Epithelial cell of proximal tubule (primary cell): ENCODE measurements around the gene PERP. TPM values are rescaled to one million over a fixed set of nuclear protein-coding genes. Genes with fewer than 3 reads are reported as not detected.
"Not testable (repeated sequence)": the region's sequence is repeated elsewhere in the genome, so short reads cannot be mapped to it uniquely, and the experiment has no call there.

ENCODE experiments used
- DNase-seq: peaks from one replicate; pipeline ENCODE4 v3.0.0-alpha.2; 2011; ENCODE audit warnings: low read depth
- H3K4me3 ChIP-seq: 2 replicates; pipeline ENCODE4 v1.5.1; 2011; ENCODE audit warnings: low read depth, mild to moderate bottlenecking, low read length
- total RNA-seq: library from RNA; depleted of rRNA; stranded (reverse); fragments of >200 nt; gene quantifications from 2 replicates; pipeline ENCODE4 v1.2.3, GENCODE V29; 2015
- TF ChIP-seq, protein P1 (sequence below): conservative IDR thresholded peaks from 2 replicates; pipeline ENCODE4 v1.5.1; 2012; ENCODE audit warnings: low read depth, mild to moderate bottlenecking, low read length

The PERP gene
- total RNA-seq, 1 donor from 2014 or later, result 65.6 TPM

DNA sequence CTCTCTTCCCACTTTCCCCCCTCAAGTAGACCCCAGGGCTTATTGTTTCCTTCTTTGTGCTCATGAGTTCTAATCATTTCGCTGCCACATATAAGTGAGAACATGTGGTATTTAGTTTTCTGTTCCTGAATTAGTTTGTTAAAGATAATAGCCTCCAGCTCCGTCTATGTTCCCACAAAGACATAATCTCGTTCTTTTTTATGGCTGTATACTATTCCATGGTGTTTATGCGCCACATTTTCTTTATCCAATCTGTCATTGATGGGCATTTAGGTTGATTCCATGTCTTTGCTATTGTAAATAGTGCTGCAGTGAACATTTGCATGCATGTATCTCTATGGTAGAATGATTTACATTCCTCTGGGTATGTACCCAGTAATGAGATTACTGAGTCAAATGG, 16.9 kb upstream of the PERP start:
- TF ChIP-seq, protein P1, sequence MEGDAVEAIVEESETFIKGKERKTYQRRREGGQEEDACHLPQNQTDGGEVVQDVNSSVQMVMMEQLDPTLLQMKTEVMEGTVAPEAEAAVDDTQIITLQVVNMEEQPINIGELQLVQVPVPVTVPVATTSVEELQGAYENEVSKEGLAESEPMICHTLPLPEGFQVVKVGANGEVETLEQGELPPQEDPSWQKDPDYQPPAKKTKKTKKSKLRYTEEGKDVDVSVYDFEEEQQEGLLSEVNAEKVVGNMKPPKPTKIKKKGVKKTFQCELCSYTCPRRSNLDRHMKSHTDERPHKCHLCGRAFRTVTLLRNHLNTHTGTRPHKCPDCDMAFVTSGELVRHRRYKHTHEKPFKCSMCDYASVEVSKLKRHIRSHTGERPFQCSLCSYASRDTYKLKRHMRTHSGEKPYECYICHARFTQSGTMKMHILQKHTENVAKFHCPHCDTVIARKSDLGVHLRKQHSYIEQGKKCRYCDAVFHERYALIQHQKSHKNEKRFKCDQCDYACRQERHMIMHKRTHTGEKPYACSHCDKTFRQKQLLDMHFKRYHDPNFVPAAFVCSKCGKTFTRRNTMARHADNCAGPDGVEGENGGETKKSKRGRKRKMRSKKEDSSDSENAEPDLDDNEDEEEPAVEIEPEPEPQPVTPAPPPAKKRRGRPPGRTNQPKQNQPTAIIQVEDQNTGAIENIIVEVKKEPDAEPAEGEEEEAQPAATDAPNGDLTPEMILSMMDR, result no peak
- no peak for DNase-seq

DNA sequence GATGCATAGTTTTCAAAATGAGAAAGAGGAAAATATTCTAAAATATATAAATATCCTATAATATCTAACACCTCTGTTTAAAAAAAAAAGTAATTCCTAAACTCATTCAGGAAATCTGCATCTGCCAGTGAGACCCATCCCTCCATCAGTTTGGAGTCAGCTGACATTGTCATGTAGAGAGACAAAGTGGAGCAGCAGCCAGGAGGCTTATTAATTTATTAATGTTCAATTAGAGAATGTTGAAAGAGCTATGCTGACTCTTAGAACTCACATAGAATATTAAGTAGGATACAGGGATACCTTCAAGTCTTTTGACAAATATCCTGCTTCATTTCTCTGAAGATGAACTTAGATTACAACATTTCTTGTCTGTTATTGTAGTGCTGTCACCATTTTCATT, 12.8 kb upstream of the PERP start:
- TF ChIP-seq, protein P1, result no peak
- no peak overlapping the region for H3K4me3 ChIP-seq
- DNase-seq, result no peak

More for the DNA sequence above, 16.9 kb upstream of the PERP start:
- no peak overlapping the region for H3K4me3 ChIP-seq

DNA sequence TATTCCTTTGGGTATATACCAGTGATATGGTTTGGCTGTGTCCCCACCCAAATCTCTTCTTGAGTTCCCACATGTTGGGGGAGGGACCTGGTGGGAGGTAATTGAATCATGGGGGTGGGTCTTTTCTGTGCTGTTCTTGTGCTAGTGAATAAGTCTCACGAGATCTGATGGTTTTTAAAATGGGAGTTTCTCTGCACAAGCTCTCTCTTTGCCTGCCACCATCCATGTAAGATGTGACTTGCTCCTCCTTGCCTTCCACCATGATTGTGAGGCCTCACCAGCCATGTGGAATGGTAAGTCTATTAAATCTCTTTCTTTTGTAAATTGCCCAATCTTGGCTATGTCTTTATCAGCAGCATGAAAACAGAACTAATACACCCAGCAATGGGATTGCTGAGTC, 12.0 kb upstream of the PERP start:
- DNase-seq, H3K4me3 ChIP-seq: not testable (repeated sequence)

DNA sequence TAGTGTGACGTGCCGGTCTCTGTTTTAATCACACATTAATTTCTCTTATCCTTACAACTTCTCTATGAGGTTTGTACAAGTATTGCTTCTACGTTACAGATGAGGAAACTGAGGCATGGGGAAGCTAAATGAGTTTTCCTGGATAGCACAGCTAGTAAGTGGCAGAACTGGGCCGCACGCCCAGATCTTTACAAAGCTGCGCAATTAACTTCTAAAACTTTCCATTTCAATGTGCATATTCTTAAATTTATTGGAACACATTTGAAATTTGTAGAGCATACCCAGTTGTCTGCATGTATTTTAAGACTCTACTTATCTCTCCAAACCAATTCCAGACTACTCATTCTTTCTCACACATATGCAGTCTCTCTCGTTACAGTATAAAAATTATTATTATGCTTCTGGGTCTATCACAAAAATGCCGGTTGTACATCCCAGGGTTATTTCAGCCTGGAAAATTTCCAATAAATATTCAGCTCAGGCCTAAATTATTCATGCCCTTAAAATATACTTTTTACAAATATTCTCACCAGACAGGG, 10.2 kb upstream of the PERP start:
- DNase-seq, result no peak
- no peak overlapping the region for H3K4me3 ChIP-seq
- TF ChIP-seq, protein P1, result no peak

DNA sequence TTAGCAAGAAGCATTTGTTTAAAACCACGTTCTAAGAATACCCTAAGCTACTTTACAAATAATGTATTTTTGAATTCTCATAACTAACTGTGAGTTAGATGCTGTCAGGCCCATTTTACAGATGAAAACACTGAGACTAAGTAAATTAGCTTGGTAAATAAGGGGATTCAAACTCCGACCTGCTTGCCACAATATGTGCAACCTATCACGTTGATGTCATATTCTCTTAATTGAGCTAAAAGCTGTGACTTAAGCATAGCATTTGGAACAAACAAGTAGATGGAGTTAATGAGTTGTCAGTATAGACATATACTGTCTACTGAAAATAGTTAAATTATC, 9.4 kb upstream of the PERP start:
- TF ChIP-seq, protein P1, result no peak
- H3K4me3 ChIP-seq, result no peak overlapping the region
- DNase-seq, result no peak

DNA sequence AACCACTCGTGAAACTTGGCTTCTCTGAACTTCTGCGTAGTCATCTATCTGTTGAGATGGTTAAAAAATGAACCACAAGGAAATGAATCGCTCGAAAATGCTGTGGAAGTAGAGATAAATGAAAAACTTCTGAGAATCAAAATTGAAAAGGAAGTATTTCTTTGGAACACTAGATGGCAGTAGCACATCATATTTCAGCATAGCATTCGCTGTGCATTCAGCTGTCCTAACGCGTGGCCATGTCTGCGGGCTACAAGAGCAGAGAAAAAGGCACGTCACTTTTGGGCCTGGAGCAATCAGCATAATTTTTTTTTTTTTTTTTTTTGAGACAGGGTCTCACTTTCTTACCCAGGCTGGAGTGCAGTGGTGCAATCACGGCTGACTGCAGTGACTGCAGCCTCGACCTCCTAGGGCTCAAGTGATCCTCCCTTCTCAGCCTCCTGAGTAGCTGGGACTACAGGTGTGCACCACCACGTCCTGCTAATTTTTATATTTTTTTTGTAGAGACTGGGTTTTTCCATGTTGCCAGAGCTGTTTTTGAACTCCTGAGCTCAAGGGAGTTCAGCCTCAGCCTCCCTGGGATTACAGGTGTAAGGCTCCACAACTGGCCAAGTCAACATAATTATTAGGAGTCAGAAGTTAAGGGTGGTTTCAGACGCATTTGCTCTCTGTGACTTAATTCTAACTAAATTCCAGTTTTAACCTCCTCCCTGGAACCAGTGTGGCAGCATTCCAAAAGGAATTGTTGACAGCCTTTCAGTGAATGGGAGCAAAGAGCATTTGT, 8.8 kb upstream of the PERP start:
- DNase-seq, result no peak
- TF ChIP-seq, protein P1, result peak; percentile 71
- H3K4me3 ChIP-seq, result no peak overlapping the region

DNA sequence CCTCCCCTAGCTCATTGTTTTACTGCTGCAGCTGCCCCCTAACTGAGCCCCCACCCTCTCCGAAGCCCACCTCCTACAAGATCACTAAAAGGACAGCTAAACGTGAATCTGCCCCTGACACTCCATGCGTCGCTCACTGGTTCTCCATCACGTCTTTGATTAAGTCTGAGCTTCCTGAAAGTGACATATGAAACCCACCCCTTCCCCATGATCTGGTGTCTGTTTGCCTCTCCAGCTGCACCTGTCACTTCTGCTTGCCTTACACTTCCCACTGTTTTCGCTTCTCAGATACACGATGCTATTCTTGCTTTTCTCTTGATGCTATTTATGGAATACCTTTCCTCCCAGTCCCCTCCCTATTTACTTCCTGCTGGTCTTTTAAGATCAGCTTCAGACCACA, 8.0 kb upstream of the PERP start:
- TF ChIP-seq, protein P1, result no peak
- H3K4me3 ChIP-seq, result no peak overlapping the region
- no peak for DNase-seq
